GM12864 (cell line): Measurements from ENCODE around the gene PML.
"Not testable (repeated sequence)": the region's sequence is repeated elsewhere in the genome, so short reads cannot be mapped to it uniquely, and the experiment has no call there.

Experiments
- DNase-seq: peaks from one replicate; pipeline ENCODE4 v3.0.0-alpha.2; 2011; ENCODE audit warnings: low read depth
- H3K4me3 ChIP-seq: 2 replicates; pipeline ENCODE4 v1.5.1; 2011; ENCODE audit warnings: mild to moderate bottlenecking, low read depth, low read length, control low read depth
- TF ChIP-seq, protein P1 (sequence below): IDR thresholded peaks from 2 replicates; pipeline ENCODE4 v1.5.1; 2011; ENCODE audit warnings: low read depth, mild to moderate bottlenecking, moderate library complexity, low read length, control low read depth, inconsistent platforms; ENCODE audit errors: missing control alignments

PML gene

DNA sequence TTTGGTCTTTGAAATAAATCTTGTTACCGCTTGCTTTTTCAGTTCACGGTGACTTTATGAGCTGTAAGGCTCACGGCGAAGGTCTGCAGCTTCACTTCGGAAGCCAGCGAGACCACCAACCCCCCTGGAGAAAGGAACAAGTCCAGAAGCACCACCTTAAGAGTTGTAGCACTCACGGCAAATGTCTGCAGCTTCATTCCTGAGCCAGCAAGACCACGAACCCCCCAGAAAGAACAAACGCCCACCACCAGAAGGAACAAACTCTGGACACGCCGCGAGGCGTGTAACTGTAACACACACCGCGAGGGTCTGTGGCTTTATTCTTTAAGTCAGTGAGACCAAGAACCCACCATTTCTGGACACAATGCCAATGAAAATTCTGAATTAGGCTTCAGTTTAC is 59.0 kb downstream of the PML start:
- no peak overlapping the region for H3K4me3 ChIP-seq
- DNase-seq: no peak
- TF ChIP-seq, protein P1, sequence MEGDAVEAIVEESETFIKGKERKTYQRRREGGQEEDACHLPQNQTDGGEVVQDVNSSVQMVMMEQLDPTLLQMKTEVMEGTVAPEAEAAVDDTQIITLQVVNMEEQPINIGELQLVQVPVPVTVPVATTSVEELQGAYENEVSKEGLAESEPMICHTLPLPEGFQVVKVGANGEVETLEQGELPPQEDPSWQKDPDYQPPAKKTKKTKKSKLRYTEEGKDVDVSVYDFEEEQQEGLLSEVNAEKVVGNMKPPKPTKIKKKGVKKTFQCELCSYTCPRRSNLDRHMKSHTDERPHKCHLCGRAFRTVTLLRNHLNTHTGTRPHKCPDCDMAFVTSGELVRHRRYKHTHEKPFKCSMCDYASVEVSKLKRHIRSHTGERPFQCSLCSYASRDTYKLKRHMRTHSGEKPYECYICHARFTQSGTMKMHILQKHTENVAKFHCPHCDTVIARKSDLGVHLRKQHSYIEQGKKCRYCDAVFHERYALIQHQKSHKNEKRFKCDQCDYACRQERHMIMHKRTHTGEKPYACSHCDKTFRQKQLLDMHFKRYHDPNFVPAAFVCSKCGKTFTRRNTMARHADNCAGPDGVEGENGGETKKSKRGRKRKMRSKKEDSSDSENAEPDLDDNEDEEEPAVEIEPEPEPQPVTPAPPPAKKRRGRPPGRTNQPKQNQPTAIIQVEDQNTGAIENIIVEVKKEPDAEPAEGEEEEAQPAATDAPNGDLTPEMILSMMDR: no peak

DNA sequence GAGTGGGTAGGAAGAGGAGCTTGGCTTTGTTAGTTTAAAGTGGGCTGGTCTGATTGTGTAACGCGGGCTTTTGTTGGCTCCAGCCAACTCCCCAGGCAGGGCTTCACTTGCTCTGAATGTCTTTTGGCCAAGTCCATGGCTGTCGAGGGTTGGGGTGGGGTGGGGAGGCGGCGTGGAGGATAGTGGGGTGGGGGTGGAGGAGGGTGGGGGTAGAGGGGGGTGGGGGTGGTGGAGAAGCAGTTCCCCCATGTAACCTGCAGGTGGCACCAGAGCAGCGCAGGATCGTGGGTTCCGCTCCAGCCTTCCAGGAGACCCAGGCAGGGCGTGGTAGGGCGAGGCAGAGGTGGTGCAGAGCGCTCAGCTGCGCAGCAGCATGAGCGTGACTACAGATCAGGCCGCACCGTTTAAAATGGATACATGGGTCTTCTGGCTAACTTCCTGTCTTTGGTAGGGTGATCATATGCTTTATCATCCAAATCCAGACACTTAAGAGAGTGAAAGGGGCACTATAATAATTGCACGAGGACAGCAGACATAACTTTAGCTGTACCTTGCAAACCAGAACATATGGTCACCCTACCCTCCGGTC is 59.5 kb downstream of the PML start:
- no peak overlapping the region for H3K4me3 ChIP-seq
- TF ChIP-seq, protein P1: peak; percentile 73
- no peak for DNase-seq

DNA sequence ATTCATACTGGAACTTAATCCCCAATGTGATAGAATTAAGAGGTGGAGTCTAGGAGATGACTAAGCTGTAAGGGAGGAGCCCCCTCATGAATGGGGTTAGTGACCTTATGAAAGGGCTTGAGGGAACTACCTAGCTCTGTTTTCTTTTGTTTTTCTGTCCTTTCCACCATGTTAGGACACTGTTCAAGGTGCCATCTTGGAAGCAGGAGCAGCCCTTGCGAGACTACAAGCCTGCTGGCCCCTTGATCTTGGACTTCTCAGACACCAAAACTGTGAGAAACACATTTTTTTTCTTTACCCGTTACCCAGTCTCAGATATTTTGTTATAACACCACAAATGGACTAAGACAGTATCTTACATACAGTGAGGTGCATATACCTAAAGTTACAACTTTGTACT is 61.3 kb downstream of the PML start:
- H3K4me3 ChIP-seq: no peak overlapping the region
- TF ChIP-seq, protein P1: no peak
- no peak for DNase-seq

DNA sequence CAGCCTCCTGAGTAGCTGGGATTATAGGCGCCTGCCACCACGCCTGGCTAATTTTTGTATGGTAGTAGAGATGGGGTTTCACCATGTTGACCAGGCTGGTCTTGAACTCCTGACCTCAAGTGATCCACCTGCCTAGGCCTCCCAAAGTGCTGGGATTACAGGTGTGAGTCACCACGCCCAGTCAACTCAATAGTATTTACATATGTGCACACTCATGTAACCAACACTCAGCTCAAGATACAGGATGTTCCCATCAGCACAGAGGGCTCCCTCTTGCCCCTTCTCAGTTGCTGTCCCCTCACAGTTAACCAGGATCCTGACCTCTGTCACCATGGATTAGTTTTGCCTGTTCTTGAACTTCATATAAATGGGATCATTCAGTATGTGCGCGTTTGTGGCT is 61.8 kb downstream of the PML start:
- not testable (repeated sequence) for DNase-seq, H3K4me3 ChIP-seq

DNA sequence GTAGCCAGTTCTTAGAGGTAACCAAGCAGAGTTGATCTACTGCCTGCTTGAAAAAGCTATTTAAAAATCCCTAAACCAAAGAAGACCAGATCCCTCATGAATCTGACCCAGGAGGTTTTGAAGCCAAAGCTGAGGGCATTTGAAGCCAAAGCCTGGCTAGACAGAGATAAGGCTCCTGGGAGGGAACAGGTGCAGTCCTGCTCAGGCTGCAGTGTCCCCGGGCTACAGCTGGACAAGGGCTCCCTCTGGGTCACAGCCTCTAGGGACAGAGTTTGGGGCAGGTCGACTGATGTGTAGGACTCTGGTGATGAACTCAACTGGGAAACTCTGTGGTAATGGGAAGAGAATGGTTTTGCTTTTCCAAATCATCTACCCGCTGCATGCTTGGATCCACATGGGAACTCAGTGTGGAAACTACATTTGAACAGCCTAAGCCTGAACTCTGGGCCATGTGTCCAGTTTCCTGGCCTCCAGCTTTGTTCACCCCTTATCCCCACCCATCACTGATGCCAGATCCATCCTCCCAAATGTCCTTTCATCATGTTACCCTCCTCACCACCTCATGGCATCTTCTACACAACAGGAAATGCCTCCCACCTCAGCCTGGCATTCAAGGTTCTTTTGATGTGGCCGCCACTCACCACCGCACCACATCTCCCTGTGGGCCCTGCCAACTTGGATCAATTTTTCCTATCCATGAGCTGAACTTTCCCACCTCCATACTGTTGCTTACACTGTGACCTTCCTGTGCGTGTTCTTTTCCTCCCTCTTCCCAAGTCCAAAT is 64.7 kb downstream of the PML start:
- DNase-seq, H3K4me3 ChIP-seq: not testable (repeated sequence)

DNA sequence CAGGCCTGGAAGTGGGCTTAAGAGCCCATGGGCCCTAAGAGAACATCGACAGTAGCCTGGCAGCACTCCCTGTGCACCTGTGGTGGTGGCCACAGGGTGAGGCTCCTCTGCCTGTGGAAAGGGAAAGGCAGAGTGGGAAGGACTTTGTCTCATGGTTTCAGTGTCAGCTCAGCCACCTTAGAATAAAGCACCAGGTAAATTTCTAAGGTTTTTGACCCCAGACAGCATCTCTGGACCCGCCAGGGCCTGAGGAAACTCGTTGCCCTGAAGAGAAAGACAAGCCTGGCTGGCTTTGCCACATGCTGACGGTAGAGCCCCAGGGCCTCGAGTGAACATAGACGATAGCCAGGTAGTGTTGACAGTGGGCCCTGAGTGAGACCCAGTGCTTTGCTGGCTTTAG is 65.7 kb downstream of the PML start:
- DNase-seq: no peak
- no peak overlapping the region for H3K4me3 ChIP-seq
- TF ChIP-seq, protein P1: no peak

DNA sequence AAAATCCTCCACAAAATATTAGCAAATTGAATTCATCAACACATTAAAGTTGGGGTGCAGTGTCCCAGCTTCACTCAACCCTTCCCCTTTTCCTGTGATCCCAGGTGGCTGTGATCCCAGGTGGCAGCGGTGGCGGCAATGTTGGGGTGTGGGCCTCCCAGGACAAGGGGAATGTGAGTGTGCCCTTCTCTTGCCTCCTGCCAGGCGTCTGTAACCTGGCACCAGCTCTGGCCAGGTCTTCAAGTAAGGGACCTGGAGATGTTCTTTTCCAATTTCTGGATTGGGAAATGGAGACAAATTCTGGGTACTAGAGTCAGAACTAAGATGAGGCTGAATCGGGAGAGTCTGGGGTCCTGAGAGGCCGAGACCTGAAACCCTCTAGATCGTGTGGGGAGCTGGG is 67.7 kb downstream of the PML start:
- no peak for DNase-seq
- H3K4me3 ChIP-seq: no peak overlapping the region
- TF ChIP-seq, protein P1: no peak

DNA sequence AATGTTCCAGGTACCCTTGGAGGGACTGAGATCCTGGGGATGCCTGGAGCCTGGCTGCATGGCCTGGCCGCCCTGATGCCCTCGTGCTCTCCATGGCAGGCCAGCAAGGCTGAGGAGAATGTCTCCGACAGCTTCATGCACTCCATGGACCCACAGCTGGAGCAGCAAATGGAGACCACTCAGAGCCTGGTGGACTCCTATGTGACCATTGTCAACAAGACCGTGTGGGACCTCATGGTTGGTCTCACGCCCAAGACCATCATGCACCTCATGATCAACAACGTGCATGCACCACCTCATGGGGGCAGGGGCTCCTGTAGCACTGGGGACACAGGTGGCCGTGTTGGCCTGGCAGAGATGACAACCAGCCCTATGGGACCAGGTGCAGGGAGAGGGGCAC is 68.2 kb downstream of the PML start:
- TF ChIP-seq, protein P1: no peak
- no peak for DNase-seq

DNA sequence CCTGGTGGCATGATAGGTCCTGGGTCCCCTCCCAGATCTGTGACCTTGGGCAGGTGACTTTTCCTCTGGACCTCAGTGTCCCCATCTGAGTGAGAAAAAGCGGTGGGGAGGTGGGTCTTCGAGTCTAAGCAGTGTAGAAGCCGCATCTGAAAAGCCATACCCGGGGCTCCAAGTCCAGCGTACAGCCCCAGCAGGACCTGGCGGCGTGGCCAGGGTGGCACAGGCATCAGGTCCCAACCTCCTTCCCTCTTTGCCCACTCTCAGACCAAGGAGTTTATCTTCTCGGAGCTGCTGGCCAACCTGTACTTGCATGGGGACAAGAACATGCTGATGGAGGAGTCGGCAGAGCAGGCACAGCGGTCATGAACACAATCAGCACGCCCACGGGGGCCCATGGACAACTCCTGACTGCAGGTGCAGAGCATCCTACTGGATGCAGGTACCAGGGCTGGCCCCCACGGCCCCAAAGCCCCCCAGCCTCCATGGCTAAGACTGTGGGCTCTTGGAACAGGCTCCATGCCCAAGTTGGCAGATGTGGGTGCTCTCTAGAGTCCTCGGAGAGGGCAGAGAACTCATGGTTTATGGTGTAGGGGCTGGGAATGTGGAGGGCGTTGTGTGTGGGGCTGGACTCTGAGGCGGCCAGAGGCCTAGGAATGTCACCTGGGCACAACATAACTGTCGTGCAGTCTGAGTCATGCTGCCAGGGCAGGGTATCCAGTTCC is 69.1 kb downstream of the PML start:
- H3K4me3 ChIP-seq, DNase-seq: not testable (repeated sequence)

More for the DNA sequence above, 68.2 kb downstream of the PML start:
- H3K4me3 ChIP-seq: no peak overlapping the region

DNA sequence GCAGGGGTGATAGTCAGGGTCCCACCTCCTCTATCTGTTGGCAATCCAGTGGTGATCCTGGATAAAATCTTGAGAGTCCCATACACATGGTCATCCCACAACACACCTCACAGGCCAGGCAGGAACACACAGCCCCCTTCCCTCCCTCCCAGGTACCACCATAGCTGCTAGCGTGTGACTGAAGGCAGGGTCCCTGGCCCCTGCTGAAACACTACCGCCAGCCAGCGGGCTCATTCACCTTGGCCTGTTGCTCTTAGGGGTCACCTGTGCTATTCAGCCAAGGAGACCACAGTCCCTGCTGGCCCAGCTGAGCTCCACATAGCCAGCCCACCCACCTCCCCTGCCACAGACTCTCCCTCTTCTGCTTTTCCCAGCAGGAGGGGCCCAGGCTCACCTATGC is 69.7 kb downstream of the PML start:
- H3K4me3 ChIP-seq, DNase-seq: not testable (repeated sequence)

DNA sequence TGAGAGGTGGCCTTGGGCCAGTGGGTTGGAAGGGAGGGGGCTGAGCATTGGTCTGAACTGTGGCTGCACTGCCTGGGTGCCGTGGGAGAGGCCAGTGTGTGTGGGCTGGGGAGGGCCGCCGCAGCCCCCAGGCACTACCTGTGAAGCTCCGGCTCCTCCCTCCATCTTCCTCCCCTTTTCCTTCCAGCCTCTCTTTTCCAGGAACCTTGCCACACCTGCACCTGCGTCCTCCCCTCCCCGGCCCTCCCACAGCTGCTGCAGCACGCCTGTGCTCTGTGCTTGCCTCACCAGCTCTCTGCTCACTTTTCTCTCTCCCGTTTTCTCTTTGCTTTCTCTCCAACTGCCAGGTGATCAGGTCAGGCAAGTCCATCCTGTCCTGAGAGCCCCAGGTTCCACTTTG is 70.3 kb downstream of the PML start:
- H3K4me3 ChIP-seq, DNase-seq: not testable (repeated sequence)
